ENCODE results near the gene SKA2.

SKA2 gene

GRCh38 chr17:59193336-59193862 is 38.4 kb upstream of the SKA2 start:
- no peak for TF ChIP-seq EZH2phosphoT487 (IDR thresholded peaks at IDR 0.05; ENCODE audit: borderline replicate concordance)
- TF ChIP-seq CTCF (conservative IDR thresholded peaks at IDR 0.05; ENCODE audit: low read length), result no peak

GRCh38 chr17:59190806-59191205 is 35.8 kb upstream of the SKA2 start:
- no peaks in the 10 kb centered on the region for H3K9me3 ChIP-seq (ENCODE audit: insufficient read depth, low read depth, low read length)
- H3K36me3 ChIP-seq (ENCODE audit: insufficient read depth, low read length), result peaks cover 89% of the 10 kb centered on the region; the same call in 1 of the 2 replicates
- H3K27me3 ChIP-seq (ENCODE audit: insufficient read depth, low read length, poor library complexity, severe bottlenecking), result no peaks in the 10 kb centered on the region
- H3K79me2 ChIP-seq (ENCODE audit: insufficient read depth, low read length), result no peaks in the 10 kb centered on the region
- no peak overlapping the region for H3K4me3 ChIP-seq (ENCODE audit: low read length, poor library complexity, severe bottlenecking)
- no peak overlapping the region for H3K4me2 ChIP-seq (ENCODE audit: low read depth, low read length, poor library complexity, severe bottlenecking)
- no peaks in the 10 kb centered on the region for H3K9me2 ChIP-seq (replicated peaks; ENCODE audit: low read depth, low read length)
- no peak overlapping the region for H3K9ac ChIP-seq (ENCODE audit: low read depth, low read length, poor library complexity, severe bottlenecking)
- H2AFZ ChIP-seq (ENCODE audit: low read length), result no peak overlapping the region
- no peaks in the 10 kb centered on the region for H4K20me1 ChIP-seq (ENCODE audit: insufficient read depth, low read length, poor library complexity, severe bottlenecking)
- H3F3A ChIP-seq (ENCODE audit: low read depth), result no peaks in the 10 kb centered on the region
- H3K4me1 ChIP-seq (ENCODE audit: insufficient read depth, low read length, poor library complexity, severe bottlenecking), result no peaks in the 10 kb centered on the region
- no peak for TF ChIP-seq CTCF (conservative IDR thresholded peaks at IDR 0.05; ENCODE audit: low read length)
- no peak for TF ChIP-seq EZH2phosphoT487 (IDR thresholded peaks at IDR 0.05; ENCODE audit: borderline replicate concordance)

More at GRCh38 chr17:59193336-59193862, 38.4 kb upstream of the SKA2 start:
- Histone ChIP-seq H2AFZ (ENCODE audit: low read length) (no peak overlapping the region), H3F3A (ENCODE audit: low read depth) (no peaks in the 10 kb centered on the region), H3K4me3 (ENCODE audit: low read length, poor library complexity, severe bottlenecking) (no peak overlapping the region), H3K9me3 (ENCODE audit: insufficient read depth, low read depth, low read length) (no peaks in the 10 kb centered on the region), H4K20me1 (ENCODE audit: insufficient read depth, low read length, poor library complexity, severe bottlenecking) (no peaks in the 10 kb centered on the region), H3K4me2 (ENCODE audit: low read depth, low read length, poor library complexity, severe bottlenecking) (no peak overlapping the region), H3K9ac (ENCODE audit: low read depth, low read length, poor library complexity, severe bottlenecking) (no peak overlapping the region), H3K79me2 (ENCODE audit: insufficient read depth, low read length) (no peaks in the 10 kb centered on the region), H3K9me2 (replicated peaks; ENCODE audit: low read depth, low read length) (no peaks in the 10 kb centered on the region), H3K4me1 (ENCODE audit: insufficient read depth, low read length, poor library complexity, severe bottlenecking) (no peaks in the 10 kb centered on the region), H3K27me3 (ENCODE audit: insufficient read depth, low read length, poor library complexity, severe bottlenecking) (no peaks in the 10 kb centered on the region), H3K36me3 (ENCODE audit: insufficient read depth, low read length) (peaks cover 87% of the 10 kb centered on the region; the same call in 1 of the 2 replicates)

GRCh38 chr17:59186850-59187249 is 31.9 kb upstream of the SKA2 start:
- H3K36me3 ChIP-seq (ENCODE audit: insufficient read depth, low read length), result peaks cover 79% of the 10 kb centered on the region; the same call in 1 of the 2 replicates
- no peak overlapping the region for H3K9ac ChIP-seq (ENCODE audit: low read depth, low read length, poor library complexity, severe bottlenecking)
- H3K4me2 ChIP-seq (ENCODE audit: low read depth, low read length, poor library complexity, severe bottlenecking), result no peak overlapping the region

More at GRCh38 chr17:59186850-59187249, 31.9 kb upstream of the SKA2 start:
- TF ChIP-seq CTCF (conservative IDR thresholded peaks at IDR 0.05; ENCODE audit: low read length), result no peak
- TF ChIP-seq EZH2phosphoT487 (IDR thresholded peaks at IDR 0.05; ENCODE audit: borderline replicate concordance), result no peak
- no peaks in the 10 kb centered on the region for H3K4me1 ChIP-seq (ENCODE audit: insufficient read depth, low read length, poor library complexity, severe bottlenecking)
- no peaks in the 10 kb centered on the region; the same call in 1 of the 2 replicates for H3K79me2 ChIP-seq (ENCODE audit: insufficient read depth, low read length)
- no peak overlapping the region for H2AFZ ChIP-seq (ENCODE audit: low read length)
- no peaks in the 10 kb centered on the region for H3K27me3 ChIP-seq (ENCODE audit: insufficient read depth, low read length, poor library complexity, severe bottlenecking)
- H3K4me3 ChIP-seq (ENCODE audit: low read length, poor library complexity, severe bottlenecking), result no peak overlapping the region
- H3F3A ChIP-seq (ENCODE audit: low read depth), result no peaks in the 10 kb centered on the region
- no peaks in the 10 kb centered on the region for H4K20me1 ChIP-seq (ENCODE audit: insufficient read depth, low read length, poor library complexity, severe bottlenecking)
- no peaks in the 10 kb centered on the region for H3K9me3 ChIP-seq (ENCODE audit: insufficient read depth, low read depth, low read length)
- H3K9me2 ChIP-seq (replicated peaks; ENCODE audit: low read depth, low read length), result no peaks in the 10 kb centered on the region

Data from Loucy (cell line).